Measurements from ENCODE around the gene HOXD11.

The HOXD11 gene

GRCh38 chr2:176158855-176159662 is 52.0 kb downstream of the HOXD11 start:
- CTCF ChIA-PET = interaction anchor here (1.4 to 1.6 kb wide), 2 partner anchors 32 to 49 kb away, joined by 4 to 5 read pairs; no protein-coding TSS in a partner anchor
- no peak for DNase-seq (ENCODE audit: extremely low spot score)
- POLR2A ChIA-PET = interaction anchor here (0.5 kb wide), 1 partner anchor 62 kb away, joined by 8 read pairs; no protein-coding TSS in a partner anchor
- TF ChIP-seq, protein P1, sequence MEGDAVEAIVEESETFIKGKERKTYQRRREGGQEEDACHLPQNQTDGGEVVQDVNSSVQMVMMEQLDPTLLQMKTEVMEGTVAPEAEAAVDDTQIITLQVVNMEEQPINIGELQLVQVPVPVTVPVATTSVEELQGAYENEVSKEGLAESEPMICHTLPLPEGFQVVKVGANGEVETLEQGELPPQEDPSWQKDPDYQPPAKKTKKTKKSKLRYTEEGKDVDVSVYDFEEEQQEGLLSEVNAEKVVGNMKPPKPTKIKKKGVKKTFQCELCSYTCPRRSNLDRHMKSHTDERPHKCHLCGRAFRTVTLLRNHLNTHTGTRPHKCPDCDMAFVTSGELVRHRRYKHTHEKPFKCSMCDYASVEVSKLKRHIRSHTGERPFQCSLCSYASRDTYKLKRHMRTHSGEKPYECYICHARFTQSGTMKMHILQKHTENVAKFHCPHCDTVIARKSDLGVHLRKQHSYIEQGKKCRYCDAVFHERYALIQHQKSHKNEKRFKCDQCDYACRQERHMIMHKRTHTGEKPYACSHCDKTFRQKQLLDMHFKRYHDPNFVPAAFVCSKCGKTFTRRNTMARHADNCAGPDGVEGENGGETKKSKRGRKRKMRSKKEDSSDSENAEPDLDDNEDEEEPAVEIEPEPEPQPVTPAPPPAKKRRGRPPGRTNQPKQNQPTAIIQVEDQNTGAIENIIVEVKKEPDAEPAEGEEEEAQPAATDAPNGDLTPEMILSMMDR (IDR thresholded peaks at IDR 0.05; ENCODE audit: control extremely low read depth, extremely low read depth, low read depth, missing control alignments) = no peak

Measured in GM10248 (cell line).